Islet of Langerhans (tissue), 1 donor: ENCODE measurements around the gene TRIO.
"Not testable (repeated sequence)": the region's sequence is repeated elsewhere in the genome, so short reads cannot be mapped to it uniquely, and the experiment has no call there.

ENCODE experiments used
- FAIRE-seq: peaks from one replicate; lab custom pipeline; 2011; peaks lifted over from hg19 to GRCh38; lab: Jason Lieb, UNC

The TRIO gene

GRCh38 chr5:14510880-14511279 lies 367.7 kb downstream of the TRIO start:
- no peak for FAIRE-seq

DNA sequence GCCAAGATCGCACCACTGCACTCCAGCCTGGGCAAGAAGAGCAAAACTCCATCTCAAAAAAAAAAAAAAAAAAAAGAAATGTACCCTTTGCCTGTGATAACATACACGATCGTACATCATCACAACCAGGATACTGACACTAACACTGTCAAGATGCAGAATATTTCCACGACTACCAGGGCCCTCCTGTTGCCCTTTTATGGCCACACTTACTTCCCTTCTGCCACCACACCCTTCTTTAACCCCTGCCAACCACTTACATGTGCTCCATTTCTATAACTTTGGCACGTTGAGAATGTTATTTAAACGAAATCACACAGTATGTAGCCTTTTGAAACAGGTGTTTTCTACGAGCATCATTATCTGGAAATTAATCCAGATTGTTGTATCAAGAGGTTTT lies 369.4 kb downstream of the TRIO start:
- FAIRE-seq: no peak

- no peak for FAIRE-seq
Observed at GRCh38 chr5:14513266-14513665, 370.1 kb downstream of the TRIO start.

DNA sequence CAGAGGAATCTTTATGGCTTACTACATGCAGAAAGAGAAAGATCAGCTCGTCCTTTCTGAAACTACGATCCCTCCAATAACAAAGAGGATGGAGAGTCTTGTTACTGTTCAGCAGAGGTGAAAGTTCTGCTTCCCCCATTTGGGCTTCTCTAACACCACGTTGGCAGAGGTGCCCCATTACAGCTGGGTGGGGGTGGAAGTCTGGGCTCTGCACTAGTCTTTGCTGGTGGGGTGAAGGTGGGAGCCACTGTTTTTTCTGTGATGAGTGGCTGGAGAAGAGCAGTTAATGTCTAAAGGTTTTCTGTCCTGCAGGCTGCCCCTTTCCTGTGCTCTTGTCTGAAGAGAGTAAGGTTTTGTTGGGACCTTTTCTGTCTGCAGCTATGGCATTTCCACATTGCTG lies 373.8 kb downstream of the TRIO start:
- FAIRE-seq: no peak

DNA sequence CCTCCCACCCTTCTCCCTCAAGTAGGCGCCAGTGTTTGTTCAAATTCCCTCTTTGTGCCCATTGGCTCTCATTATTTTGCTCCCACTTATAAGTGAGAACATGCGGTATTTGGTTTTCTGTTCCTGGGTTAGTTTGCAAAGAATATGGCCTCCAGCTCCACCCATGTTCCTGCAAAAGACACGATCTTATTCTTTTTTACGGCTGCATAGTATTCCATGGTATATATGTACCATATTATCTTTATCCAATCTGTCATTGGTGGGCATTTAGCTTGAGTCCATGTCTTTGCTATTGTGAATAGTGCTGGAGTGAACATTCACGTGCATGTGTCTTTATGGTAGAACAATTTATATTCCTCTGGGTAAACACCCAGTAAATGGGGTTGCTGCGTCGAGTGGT lies 375.5 kb downstream of the TRIO start:
- FAIRE-seq: no peak

GRCh38 chr5:14521748-14522147 lies 378.6 kb downstream of the TRIO start:
- no peak for FAIRE-seq

- no peak for FAIRE-seq
Observed at GRCh38 chr5:14522721-14523120, 379.6 kb downstream of the TRIO start.

DNA sequence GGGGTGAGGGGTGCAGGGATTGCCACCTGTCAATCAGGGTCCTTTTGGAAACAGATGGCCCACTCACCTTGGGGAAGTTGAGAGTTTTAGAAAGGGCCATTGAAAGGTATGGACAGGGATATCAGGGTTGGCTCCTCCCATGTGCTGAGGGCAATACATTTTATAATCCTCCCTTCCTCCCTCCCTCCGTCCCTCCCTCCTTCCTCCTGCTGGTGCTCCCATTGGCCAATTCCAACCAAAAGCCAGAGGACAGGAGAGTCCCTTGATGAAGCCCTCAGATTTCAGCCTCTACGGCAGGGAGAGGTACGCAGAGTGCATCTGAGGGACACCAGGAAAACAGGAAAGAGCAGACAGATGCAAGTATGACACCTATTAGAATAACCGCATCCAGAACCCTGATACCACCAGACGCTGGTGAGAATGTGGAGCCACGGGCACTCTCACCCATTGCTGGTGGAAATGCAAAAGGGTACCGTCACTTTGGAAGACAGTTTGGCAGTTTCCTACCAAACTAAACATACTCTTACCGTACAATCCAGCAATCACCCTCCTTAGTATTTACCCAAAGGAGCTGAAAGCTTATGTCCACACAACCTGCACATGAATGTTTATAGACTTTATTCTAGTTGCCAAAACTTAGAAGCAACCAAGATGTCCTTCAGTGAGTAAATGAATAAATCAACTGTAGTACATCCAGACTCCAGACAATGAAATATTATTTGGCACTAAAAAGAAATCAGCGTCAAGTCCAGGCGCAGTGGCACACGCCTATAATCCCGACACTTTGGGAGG lies 380.3 kb downstream of the TRIO start:
- no peak for FAIRE-seq

DNA sequence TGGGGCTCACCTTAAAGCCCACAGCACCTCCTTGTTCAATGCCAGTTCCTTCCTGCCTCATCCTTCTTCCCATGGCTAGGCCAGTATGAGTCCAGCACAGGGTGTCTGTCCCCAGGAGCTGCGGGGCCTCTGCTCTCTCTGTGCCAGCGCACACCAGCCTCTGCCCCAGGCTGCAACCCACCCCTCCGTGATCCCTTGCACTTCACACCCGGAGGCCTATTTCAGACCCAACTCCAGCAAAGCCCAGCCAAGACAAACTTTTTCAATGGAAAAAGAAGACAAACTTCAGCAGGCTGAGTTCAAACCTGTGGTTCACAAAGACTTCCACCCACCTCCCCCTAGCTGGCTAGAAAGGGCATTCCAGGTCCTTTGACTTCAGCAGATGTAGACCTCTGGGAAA lies 382.3 kb downstream of the TRIO start:
- FAIRE-seq: no peak

DNA sequence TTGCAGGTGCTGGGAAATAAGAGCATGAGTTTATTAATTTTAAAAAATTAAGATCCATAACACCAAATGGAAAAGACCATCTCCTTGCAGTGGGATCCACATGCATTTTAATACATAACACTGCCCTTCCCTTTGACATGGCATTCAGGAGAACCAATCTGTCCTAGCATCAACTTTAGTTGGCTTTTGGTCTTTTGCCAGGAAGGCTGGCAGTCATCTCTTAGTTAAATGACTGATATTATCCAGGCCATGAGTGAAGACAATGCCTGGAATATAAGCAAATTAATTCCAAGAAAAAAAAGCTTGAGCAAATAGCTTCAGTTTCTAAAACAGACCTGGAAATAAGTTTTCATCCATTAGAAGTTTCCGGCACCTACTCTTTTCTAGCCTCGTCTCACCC lies 383.4 kb downstream of the TRIO start:
- no peak for FAIRE-seq

- FAIRE-seq: no peak
Observed at GRCh38 chr5:14528115-14528514, 385.0 kb downstream of the TRIO start.

DNA sequence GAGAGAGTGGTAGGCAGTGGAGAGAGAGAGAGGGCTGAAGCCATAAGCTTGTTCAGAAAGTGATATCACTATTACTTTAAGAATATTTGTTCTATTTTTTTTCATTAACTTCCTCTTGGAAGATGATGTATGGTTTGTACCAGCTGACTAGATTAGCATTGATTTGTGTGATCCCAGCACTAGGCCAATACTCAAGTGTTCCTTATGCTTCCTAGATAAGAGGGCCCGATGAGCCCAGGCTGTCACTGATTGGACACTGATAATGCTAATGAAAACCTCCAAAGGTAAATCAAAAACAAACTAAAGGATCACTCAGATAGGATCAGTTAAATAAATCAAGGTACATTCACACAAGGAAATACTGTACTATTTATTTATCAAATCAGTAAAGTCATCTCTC lies 385.8 kb downstream of the TRIO start:
- no peak for FAIRE-seq

DNA sequence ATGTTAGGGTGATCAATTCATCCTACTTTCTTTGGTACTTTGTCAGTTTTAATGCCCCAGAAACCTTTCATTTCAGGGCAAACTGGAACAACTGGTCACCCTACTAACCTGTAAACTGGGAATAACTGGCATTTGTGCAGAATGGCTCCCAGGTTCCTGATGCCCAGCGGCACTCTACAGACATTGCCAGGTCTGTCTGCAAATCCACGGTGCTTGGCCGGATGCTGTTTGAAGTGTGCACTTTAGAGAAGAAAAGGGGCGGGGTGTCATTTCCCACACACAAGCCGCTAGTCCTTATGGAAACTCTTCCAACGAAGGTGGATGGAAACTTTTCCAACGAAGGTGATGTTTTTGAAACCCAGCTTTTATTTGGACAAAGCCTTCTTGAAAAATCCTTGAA lies 388.5 kb downstream of the TRIO start:
- no peak for FAIRE-seq

GRCh38 chr5:14532180-14532579 lies 389.0 kb downstream of the TRIO start:
- no peak for FAIRE-seq

GRCh38 chr5:14534773-14535172 lies 391.6 kb downstream of the TRIO start:
- FAIRE-seq: no peak

DNA sequence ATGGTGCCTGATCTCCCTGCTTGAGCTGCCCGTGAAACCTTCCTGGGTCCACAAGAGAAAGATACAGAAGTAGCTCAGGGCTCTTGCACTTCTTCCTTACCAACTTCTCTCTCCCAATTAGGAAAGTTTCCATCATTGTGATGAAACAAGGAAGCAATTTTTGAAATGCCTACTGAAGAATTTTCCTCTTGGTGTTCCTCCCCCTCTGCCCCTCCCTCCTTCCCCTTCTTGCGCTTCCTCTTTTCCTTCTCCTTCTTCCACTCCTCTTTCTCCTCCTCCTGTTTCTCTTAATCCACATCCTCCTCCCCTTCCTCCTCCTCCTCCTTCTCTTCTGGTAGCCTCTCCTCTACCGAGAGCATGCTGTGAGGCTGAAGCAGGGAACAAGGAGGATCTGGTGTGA lies 402.2 kb downstream of the TRIO start:
- FAIRE-seq: no peak

DNA sequence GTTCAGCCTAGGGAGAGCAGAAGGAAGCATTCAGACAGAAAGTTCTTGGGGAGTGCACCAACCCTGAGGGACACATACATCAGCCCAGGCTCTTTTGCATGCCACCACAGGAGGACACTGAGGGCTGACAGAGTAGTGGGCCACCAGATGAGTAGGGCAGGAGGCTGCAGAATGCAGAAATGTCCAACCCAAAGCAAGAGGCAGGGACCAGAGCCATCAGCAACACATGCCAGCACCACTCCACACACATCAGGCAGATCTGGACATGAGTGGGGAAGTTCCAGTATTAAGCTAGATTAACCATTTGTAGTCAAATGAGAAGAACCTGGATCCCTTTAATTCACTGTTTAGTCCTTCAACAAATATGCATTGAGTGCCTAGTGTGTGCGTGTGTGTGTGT lies 402.7 kb downstream of the TRIO start:
- FAIRE-seq: no peak

DNA sequence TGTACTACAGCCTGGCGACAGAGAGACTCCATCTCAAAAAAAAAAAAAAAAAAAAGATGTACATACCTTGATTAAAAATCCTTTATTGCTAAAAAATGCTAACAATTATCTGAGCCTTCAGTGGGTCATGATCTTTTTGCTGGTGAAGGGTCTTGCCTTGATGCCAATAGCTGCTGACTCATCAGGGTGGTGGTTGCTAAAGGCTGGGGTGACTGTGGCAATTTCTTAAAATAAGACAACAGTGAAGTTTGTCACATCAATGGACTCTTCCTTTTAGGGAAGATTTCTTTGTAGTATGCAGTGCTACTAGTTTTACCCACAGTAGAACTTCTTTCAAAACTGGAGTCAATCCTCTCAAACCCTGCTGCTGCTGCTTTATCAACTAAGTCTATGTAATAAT lies 404.5 kb downstream of the TRIO start:
- FAIRE-seq: no peak

DNA sequence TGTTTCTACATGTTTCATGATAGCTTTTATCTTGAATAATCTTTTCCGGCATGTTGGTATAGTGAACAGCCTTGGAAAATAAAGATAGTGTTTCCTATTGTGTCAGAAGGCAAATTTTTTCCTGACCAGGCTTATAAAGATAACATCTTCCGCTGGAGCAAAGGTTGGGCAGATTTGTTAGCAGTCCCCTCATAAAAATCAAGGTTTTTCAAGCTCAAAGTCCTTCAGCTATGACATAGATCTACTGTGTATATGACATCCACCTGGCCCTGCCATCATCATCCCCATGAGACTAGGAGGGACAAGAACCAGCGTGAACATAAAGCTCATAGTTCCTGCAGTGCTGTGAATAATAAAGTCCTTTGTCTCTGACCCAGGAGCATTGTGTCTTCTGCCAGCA lies 408.1 kb downstream of the TRIO start:
- FAIRE-seq: no peak

DNA sequence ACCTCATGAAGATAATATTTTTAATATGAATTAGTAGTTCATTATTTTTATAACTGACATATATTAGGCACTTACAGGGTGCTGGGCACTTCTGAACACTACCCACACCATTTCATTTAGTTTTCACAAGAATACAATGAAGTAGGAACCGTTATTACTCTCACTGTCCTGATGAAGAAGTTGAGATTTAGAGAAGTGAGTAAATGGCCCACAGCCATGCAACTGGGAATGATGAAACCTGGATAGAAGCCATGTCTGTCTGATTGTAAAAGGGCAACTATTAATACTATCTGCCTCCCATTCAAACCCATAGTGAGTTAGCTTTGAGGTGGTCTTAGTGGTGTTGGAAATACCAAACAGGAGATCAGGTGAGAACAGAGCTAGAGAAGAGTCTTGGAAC lies 408.9 kb downstream of the TRIO start:
- no peak for FAIRE-seq

- not testable (repeated sequence) for FAIRE-seq
Observed at GRCh38 chr5:14554288-14554687, 411.1 kb downstream of the TRIO start.

- FAIRE-seq: no peak
Observed at GRCh38 chr5:14556015-14556414, 412.9 kb downstream of the TRIO start.

DNA sequence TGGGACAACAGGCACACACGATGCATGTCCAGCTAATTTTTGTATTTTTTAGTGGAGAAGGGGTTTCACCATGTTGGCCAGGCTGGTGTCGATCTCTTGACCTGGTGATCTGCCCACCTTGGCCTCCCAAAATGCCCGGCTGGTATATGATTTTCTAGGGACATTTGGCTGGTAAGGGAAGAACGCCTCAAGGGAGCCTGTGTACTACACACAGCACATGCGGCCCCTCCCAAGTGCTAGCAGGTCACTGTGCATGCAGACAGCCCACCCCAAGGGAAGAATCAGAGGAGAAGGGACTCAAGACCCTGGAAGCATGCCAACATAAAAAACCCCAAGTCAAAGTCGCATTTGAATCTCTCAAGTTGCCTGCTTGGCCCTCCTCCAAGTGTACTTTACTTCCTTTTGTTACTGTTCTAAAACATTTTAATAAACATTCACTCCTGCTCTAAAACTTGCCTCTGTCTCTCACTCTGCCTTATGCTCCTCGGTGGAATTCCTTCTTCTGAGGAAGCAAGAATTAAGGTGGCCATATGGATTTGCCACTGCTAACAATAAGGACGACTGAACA lies 414.1 kb downstream of the TRIO start:
- no peak for FAIRE-seq

DNA sequence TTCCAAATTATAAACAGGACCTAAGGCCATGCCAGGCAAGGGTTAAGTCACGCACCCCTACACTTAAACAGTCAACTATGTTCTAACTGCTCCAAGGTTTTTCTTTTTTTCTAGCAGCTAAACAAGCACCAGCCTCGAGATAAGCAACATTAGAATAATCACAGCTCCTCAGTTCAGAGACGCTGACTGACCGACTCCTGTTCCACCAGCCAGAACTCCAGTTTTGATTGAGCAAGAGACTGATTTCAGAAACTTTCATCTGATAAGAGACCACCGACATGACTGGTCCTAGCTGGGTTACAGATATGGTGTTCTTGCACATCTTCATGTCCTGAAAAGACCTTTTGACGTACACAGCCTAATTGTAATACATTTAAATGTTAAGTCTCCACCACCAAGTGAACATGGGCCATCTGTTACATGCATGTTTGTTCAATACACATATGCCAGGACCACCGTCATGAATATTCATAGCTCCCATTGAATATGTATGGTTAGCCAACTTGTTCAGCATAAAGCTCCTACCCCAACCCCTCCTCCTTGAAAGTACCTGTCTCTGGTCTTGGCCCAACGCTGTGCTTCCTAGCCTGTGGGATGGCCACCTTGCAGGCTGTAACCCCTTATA lies 414.8 kb downstream of the TRIO start:
- FAIRE-seq: no peak
